Esophagus muscularis mucosa (tissue), 4 donors: ENCODE measurements around the gene MDM2.
"Not testable (repeated sequence)": the region's sequence is repeated elsewhere in the genome, so short reads cannot be mapped to it uniquely, and the experiment has no call there.

Experiments used
- CTCF ChIP-seq, 3 experiments: fragments of 200-600 bp in 2 of 3; fragments of 450-650 bp in 1 of 3; sonication (generic) in 2 of 3; IDR thresholded peaks; one replicate each; pipeline ENCODE4 v1.5.1; 2017 to 2019; ENCODE audit warnings: antibody characterized with exemption in 3 of 3, mild to moderate bottlenecking in 2 of 3, moderate library complexity in 1 of 3
- EP300 ChIP-seq: sonication (generic); formaldehyde crosslinking; IDR thresholded peaks from one replicate; pipeline ENCODE4 v1.6.1; 2017; ENCODE audit warnings: antibody characterized with exemption
- POLR2A ChIP-seq: fragments of 450-650 bp; IDR thresholded peaks from one replicate; pipeline ENCODE4 v1.6.1; 2017; ENCODE audit warnings: antibody characterized with exemption, moderate library complexity, mild to moderate bottlenecking, low read depth

GRCh38 chr12:68841175-68841574, 33.2 kb downstream of the MDM2 start:
- TF ChIP-seq CTCF (IDR thresholded peaks at IDR 0.05); POLR2A; EP300: not testable (repeated sequence)
